GM20431 (cell line): ENCODE data around the gene XCR1.
"Not testable (repeated sequence)": the region's sequence is repeated elsewhere in the genome, so short reads cannot be mapped to it uniquely, and the experiment has no call there.

ENCODE experiments used
- in situ Hi-C: fragments of 300-500 bp; cut with MseI, MboI; formaldehyde crosslinking; loops from one replicate; pipeline ENCODE4 v1.15.0; 2020; ENCODE audit warnings: low sequenced_read_pairs; ENCODE audit not compliant: unreplicated experiment

Gene XCR1

DNA sequence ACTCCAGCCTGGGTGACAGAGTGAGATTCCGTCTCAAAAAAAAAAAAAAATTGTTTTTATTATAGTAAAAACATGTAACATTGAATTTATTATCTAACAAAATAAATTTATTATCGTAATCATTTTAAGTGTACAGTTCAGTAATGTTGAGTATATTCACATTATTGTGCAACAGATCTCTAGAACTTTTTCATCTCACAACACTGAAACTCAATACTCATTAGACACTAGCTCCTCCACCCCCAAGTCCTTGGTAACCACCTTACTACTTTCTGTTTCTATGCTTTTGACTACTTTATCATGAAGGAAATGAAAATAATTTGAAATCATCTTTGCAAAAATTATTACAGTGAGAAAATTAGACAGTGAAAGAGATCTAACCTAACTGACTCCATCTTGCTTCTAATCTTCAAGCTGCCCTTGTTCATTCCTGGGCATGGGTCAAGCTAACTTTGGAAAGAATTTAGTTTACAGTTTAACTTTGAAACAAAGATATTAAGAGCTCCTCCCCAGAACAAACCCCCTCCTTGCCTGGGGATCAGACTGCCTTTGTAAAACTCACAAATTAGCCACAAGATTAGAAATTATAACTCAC, 16.7 kb downstream of the XCR1 start:
- in situ Hi-C loops: no loop called here

DNA sequence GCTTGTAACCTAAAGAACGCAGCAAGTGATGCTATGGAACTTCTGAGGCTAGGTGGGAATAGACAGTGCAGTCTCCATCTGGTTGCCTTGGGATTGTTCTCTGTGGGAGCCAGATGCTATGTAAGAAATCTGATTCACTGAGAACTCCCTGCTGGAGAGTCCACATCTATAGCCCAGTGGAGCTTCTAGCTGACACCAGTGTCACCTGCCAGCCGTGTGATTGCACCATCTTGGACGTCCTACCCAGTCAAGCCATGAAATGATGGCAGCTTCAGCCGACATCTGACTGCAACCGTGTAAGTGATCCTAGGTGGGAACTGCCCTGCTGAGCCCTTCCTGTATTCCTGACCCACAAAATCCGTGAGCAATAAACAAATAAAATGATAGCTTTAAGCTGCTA, 19.2 kb downstream of the XCR1 start:
- in situ Hi-C loops: no loop called here

DNA sequence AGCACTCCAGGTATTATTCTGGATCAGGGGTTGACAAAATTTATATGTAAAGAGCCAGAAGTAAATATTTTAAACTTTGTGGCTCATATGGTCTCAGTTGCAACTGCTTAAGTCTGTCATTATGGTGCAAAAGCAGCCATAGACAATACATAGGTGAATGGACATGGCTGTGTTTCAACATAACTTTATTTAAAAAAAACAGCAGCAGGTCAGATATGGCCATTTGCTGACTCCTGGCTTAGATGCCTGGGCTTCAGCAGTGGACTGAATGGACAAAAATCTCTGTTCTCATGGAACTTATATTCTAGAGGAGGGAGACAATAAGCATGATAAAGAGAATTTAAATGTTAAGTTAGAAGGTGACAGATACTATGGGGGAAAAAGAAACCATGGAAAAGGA, 20.0 kb downstream of the XCR1 start:
- in situ Hi-C loops: no loop called here

DNA sequence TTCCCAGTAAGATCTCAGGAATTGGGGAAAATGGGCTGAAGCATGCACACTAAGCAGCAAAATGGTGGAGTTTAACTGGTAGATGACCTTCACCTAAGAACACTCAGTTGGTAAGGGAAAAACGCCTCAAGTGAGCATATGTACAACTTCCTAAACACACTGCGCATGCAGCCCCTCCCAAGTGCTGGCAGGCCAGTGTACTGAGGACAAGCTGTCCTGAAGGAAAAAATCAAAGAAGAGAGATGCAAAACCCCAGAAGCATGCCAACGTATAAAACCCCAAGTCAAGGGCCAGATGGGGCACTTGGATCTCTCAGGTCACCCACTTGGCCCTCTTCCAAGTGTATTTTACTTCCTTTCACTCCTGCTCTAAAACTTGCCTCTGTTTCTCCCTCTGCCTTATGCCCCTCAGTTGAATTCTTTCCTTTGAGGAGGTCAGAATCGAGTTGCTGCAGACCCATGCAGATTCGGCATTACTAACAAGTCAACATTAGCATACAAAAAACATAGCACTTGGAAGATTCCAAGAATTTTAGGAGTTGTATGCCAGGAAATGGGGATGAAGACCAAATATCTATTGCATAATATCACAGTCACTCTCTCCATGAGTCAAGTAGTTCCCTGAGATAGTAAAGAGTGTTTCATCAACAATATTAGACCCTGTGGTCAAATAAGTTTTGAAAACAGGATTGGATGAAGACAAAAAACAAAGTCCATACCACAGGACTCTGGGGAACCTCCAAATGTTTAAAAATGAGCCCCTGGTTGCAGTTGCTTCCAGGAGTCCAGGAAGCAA, 20.8 kb downstream of the XCR1 start:
- in situ Hi-C loops: no loop called here

DNA sequence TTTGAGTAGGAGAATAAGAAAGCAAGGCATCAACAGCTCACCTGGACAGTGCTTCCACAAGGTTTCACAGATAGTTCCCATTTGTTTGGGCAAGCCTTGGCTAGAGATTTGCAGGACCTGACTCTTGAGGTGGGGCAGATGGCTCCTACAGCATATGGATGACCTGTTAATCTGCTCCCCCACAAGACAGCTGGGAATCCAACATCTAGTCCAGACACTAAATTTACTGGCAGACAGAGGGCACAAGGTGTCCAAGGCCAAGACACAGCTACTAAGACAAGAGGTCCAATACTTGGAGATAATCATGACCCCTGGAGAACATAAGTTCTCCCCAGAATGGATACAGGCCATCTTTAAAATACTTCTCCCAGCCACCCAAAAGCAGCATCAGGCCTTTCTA, 23.6 kb downstream of the XCR1 start:
- in situ Hi-C loops: not testable (repeated sequence)

DNA sequence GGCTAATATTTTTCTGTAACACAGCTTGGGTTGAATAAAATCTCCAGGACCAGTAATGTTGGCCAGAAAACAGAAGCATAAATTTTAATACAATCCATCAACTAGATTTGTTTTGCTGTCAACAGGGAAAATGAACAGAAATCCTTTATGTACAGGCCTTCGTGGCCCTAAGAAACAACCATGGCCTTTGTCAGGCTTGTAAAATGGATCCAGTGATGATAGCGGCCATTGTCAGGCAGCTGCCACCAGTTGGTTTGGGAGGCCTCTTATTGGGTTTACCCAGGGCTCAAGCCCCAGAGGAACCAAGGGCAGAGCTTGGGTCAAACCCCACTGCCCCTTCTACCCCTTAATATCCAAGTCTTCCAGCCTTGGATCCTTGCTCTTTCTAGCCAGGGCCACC, 26.1 kb downstream of the XCR1 start:
- in situ Hi-C loops: no loop called here

DNA sequence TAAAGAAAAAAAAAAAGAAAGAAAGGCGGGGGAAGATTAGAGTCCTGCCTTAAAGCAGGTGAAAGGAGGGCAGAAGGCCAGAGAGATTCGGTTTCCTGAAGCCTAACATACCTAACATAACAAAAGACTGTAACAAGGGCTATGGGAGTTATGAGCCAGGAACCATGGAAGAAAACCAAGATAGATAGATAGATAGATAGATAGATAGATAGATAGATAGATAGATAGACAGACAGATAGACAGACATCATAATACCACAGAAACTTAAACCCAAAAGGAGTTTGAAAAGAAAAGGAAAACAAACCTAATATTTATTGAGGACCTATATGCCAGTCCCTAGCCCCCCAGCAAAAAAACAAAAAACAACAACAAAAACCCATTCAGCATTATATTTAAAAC, 29.3 kb downstream of the XCR1 start:
- in situ Hi-C loops: no loop called here

DNA sequence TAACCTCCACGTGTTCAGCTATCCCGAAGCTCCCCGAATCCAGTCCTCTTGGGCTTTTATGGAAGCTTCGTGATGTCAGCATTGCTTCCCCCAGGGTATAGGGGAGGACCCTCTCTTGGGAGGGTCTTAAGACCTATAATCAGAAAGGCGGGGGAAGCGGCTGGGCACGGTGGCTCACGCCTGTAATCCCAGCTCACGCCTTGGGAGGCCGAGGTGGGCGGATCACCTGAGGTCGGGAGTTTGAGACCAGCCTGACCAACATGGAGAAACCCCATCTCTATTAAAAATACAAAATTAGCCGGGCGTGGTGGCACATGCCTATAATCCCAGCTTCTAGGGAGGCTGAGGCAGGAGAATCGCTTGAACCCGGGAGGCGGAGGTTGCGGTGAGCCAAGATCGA, 29.8 kb downstream of the XCR1 start:
- in situ Hi-C loops: not testable (repeated sequence)

DNA sequence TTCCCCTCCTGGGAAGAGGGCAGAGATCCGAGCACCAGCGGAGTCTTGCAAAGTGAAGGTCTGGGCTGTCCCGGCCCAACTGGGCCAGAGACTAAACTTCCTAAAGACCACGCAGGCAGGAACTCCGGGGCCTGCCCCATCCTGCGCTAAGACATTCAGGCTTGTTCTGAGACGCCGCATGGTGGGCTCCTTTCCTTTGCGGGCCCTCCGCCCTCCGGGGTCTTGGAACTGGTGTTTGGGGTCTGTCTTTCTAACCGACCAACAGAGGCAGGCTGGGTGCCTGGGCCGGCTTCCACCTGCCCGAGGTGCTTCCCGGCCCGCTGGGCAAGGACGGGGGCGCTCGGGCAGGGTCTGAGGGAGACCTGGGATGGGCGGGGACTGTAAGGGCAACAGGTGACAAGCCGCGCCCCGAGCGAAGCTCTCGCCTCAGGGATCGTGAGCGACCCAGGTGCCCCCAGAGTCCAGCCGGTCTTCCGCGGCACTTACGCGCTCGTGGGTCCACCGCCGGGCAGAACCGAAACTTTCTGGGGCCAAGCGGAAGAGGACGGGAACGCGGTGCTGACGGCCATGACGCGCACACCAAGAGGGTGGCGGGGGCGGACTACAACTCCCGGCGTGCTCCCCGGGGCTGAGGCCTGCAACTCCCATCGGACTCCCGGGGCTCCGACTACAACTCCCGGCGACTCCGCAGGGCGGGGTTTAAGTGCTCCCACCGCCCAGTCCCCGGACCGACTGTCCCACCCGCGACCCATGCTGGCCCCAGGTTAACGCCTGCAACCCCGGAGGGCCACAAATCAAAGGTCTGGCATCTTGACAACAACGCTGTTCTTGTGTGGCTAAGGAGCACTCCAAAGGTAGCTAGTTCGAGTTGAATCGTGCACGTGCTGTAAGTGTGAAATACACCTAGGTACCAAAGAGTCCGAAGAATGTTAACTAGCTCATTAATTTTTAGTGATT, 31.8 kb downstream of the XCR1 start, which contains the start of gene FYCO1:
TSS of gene FYCO1 (minus strand) at position 589 of the 957 bp plus-strand sequence. CDS start 10,914 bp downstream, outside the sequence.
- in situ Hi-C loops: no loop called here

DNA sequence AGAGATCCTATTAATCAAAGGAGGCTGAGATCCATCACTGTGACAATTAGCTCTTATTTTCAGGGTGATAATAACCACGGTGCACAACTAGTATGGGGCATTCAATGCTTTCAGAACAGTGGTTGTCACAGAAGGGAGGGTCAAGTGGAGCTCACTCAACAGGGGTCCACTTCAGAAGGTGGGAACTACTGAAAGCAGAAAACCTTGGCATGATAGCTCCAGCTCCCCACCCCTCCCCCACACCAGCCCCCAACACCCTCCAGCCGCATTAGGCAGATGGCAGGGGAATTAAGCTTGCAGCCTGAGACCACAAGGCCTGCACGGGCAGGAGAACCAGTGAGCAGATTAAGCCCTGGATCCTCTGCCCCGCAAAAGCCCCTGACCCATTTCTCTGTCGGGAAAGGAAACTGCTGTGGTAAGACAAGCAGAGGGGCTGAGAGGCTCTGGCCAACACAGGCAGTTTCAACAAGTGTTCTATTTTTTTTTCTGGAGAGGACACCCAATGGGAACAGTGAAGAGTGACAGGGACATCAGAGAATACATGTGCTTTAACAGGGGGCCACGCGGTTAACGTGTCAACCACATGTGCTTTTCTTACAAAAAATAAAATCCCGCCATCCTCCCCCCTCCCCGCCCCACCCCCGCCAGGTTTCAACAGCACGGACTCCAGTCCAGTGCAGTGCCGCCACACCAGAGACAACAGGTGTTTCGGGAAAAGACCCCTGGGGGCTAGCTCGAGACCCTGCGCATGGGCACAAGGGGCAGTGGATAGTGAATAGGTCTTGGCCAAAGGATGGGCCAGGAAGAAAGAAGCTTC, 32.7 kb downstream of the XCR1 start:
- in situ Hi-C loops: no loop called here

DNA sequence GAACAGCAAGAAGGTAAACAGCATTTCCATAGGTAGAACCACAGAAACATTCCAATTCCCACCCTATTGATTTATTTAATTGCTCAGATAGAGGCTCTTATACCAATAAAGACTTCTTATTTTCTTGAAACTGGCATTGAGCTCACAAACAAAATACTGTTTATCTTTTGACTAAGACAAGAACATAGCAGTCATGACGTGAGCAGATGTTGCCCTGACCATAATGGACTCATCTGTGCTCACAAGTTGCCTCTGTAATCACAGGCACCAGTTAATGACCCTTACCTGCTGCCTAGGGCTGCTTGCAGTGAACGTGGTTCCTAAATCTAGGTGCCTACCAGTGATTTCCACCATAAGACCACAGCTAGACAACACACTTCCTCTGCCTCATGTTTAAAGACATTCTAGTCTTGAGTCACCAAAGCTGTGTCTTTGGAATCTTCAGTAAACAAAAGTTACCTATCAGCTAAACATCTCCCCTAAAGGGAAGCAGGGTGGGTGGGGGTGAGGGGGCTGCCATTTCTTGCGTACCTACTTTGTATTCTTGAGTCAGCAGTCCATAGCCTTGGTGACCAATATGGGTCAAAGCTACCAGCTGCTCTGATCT, 33.8 kb downstream of the XCR1 start:
- in situ Hi-C loops: no loop called here

DNA sequence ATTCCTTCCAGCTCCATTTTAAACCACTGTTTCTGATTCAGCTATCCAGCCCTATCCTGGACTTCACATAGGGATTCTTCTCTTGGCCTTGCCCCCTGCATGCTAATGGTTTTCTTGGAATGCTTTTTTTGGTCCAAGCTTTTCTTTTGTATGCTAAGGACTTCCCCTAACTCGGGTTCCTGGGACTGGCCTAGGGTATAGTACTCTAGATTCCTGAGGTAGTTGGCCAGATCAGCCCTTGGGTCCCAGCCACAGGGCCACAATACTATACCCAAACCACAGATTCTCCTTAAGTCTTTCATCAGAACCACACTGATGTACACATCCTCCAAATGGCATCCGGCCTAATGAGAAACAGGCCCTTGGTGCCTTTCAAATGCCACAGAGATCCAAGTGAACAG, 34.5 kb downstream of the XCR1 start:
- in situ Hi-C loops: no loop called here

DNA sequence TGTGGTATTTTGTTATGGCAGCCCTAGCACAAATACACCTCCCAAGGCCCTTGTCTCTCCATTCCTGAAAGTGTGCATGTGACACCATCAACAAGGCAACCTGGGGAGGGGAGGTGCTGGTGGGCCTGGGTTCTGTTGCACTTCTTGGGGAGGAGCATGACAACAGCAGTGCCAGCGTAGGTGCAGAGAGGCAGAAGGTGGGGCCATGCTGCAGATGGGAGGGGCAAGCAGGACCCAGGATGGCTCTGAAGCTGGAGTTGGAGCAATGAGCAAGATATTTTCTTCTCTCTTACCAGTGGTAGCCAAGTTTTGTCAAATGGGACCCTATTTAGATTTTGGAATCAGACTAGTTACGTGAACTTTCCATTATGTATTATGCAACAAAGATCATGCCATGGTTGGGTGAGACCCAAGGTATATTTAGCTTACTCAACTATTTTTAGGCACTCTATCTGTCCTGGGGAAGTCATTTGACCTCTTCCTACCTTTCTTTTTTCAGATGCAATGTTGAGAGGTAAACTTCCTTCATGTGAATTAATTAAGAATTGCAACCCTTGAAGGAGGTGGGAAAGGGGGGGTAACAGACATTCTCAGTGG, 35.1 kb downstream of the XCR1 start:
- in situ Hi-C loops: no loop called here

DNA sequence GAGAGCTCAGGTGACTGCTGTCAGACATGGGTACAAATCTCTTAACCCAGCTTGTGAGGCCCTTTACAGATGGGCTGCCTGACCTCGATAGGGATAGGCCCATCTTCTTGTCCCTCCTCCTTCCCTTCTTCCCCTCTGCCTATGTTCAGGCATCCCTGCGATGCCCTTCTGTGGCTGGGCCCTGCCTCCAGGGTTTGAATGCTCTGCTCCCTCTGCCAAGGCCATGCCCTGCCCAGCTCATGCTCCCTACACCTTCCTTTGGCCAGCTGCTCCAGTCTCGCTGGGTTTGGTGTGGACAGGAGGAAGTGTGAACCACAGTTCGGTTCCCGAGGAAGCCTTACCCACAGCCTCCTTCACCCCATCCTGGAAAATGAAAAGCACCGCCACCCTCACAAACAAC, 35.9 kb downstream of the XCR1 start:
- in situ Hi-C loops: no loop called here

DNA sequence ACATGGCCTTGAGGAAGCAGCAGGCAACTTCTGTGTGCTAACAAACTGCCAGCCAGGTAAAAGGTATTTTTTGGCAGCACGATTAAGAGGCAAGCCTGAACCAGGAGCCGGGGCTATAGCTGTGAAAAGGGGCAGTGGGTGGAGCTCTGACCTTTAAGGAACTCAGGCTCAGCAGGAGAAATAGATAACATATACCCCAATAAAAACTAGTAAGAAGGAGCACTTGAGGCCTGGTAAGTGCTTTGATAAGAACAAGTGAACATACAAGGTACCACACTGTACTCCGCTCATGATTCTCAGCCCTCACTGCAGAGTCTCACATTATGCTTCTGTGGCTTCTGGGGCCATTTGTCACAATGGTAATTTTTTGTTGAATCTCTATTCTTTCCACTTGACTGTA, 37.1 kb downstream of the XCR1 start:
- in situ Hi-C loops: no loop called here

DNA sequence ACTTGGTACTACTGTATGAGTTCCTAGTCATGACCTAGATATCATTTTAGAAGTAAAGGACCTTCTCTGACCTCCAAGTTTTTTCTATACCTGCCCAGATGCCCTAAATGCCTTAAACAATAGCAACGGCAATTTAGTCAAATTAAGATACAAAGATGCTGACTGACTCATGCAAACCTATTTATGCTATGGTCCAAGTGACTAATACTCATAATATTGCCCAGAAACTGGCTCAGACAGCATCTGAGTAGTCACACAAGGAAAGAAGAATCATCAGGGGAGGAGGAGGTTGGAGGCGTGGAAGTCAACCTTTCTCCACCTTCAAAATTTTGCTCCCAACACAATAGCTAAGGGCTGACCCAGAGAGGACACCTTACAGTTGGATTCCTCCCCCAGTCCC, 38.5 kb downstream of the XCR1 start:
- in situ Hi-C loops: no loop called here

DNA sequence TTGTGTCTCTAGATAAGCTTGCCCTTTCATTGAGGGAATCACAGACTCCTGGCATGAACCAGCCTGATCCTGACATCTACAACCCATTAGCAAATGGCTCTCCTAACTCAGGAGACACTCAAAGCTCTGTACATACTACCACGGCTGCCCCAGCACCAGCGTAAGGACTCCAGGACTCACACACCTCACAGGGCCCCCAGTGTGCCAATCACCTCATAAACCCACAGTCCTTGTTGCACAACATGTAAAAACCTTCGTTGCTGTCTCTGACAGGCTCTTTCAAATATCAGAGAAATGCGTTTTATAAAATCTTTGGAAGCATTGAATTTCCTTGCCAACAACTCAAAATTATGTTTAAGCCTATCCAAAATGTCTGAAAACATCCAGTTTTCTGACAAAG, 38.9 kb downstream of the XCR1 start:
- in situ Hi-C loops: no loop called here

DNA sequence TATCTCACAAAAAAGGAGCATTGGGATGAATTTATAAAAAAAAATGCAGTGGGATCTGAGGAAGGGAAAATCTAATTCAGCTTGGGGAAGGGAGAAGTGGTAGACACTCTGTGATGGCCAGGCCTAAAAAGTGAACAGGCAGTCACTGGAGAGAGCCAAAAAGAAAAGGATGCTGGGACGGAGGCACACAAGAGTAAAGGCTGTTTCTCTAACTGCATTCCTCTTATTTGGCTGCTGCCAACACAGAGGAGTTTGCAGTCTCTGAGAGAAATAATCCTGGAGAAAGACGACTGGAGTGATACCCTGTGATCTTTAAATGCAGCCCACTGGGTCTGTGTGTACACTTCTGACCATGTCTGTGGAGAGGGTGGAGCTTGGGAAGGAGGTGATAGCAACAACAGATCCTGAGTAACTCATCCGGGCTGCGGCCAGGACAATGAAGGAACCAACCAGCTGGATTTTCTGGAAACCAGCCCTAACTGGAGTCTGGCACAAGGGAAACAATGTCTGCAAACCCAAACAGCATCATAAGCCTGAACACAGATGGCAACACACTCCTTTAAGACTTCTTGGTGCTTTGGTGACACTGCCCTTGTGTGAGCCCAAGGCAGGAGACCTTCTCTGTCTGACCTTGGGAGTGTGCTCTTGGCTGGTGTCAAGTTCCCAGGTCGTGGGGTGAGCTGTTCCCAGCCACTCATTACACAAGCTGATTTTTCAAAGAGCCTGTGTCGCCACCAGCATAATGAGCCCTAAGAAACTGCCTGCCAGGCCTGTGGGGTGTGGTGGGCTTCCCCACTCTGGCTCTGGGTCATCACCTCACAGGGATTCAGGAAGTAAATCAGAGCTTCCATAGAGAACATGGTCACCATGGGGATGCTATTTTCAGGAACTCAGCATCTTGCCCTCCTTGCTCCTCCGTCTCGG, 39.7 kb downstream of the XCR1 start:
- in situ Hi-C loops: no loop called here
